GM19455 (cell line): ENCODE results near the gene MS4A18.

ENCODE experiments used
- ATAC-seq: cut with Tn5 transposase; IDR thresholded peaks from one replicate; pipeline ENCODE4 v1.9.1; 2021; ENCODE audit not compliant: unreplicated experiment

Gene MS4A18

GRCh38 chr11:60764879-60765278 is 40.4 kb downstream of the MS4A18 start:
- ATAC-seq = peak; percentile 50

- peak; percentile 13 for ATAC-seq
These were observed 40.8 kb downstream of the MS4A18 start for GRCh38 chr11:60765355-60765754.

- no peak for ATAC-seq
These were observed 42.0 kb downstream of the MS4A18 start for GRCh38 chr11:60766547-60766946.

GRCh38 chr11:60767388-60767811 is 42.9 kb downstream of the MS4A18 start:
- no peak for ATAC-seq

- no peak for ATAC-seq
These were observed 43.7 kb downstream of the MS4A18 start for GRCh38 chr11:60768202-60768601.

GRCh38 chr11:60769273-60769672 is 44.8 kb downstream of the MS4A18 start:
- ATAC-seq = no peak

GRCh38 chr11:60769811-60770210 is 45.3 kb downstream of the MS4A18 start:
- ATAC-seq = no peak

- ATAC-seq = no peak
These were observed 46.6 kb downstream of the MS4A18 start for GRCh38 chr11:60771146-60771545.

GRCh38 chr11:60771879-60772525 is 47.5 kb downstream of the MS4A18 start:
- no peak for ATAC-seq

- ATAC-seq = no peak
These were observed 48.1 kb downstream of the MS4A18 start for GRCh38 chr11:60772666-60773065.

GRCh38 chr11:60774726-60775125 is 50.2 kb downstream of the MS4A18 start:
- ATAC-seq = no peak

GRCh38 chr11:60775420-60775961 is 51.0 kb downstream of the MS4A18 start:
- peak; percentile 56 for ATAC-seq

GRCh38 chr11:60776167-60776566 is 51.6 kb downstream of the MS4A18 start:
- no peak for ATAC-seq

GRCh38 chr11:60777106-60777505 is 52.6 kb downstream of the MS4A18 start:
- no peak for ATAC-seq

GRCh38 chr11:60777572-60777971 is 53.1 kb downstream of the MS4A18 start:
- no peak for ATAC-seq

GRCh38 chr11:60780065-60780464 is 55.5 kb downstream of the MS4A18 start:
- ATAC-seq = no peak

GRCh38 chr11:60780774-60781173 is 56.3 kb downstream of the MS4A18 start:
- no peak for ATAC-seq

- ATAC-seq = no peak
These were observed 56.9 kb downstream of the MS4A18 start for GRCh38 chr11:60781286-60781980.

GRCh38 chr11:60781981-60782316 is 57.4 kb downstream of the MS4A18 start:
- no peak for ATAC-seq

GRCh38 chr11:60782393-60783140 is 58.0 kb downstream of the MS4A18 start:
- no peak for ATAC-seq

GRCh38 chr11:60783141-60783484 is 58.6 kb downstream of the MS4A18 start:
- ATAC-seq = no peak

- ATAC-seq = no peak
These were observed 59.4 kb downstream of the MS4A18 start for GRCh38 chr11:60783911-60784310.
